B cell (primary cell): ENCODE measurements around the gene CST1. TPM values are rescaled to one million over a fixed set of nuclear protein-coding genes. Genes with fewer than 3 reads are reported as not detected.

ENCODE experiments used
- ATAC-seq: fragments of 200-7000 bp; cut with Tn5 transposase; one replicate; pipeline ENCODE4 v1.10.0; 2021; ENCODE audit warnings: low read depth, mild to moderate bottlenecking, moderate number of reproducible peaks, moderate library complexity
- CTCF ChIA-PET: fragments of 350-600 bp; sonication (Branson Sonifier 250); formaldehyde crosslinking; loops from one replicate; lab custom pipeline; 2021; ENCODE audit warnings: antibody characterized with exemption, inconsistent platforms; lab: Charles Lee
- POLR2A ChIA-PET: fragments of 350-600 bp; sonication (Branson Sonifier 250); formaldehyde crosslinking; loops from one replicate; lab custom pipeline; 2021; ENCODE audit warnings: antibody characterized with exemption; lab: Charles Lee
- DNase-seq: peaks from one replicate; pipeline ENCODE4 v3.0.0; 2013
- H2AFZ ChIP-seq: 2 replicates; pipeline ENCODE4 v1.6.1; 2012; ENCODE audit warnings: mild to moderate bottlenecking, low read depth, low read length; ENCODE audit not compliant: insufficient read depth, poor library complexity, severe bottlenecking
- H3K27ac ChIP-seq, 2 donors: 1 replicate in 1 of 2; 2 replicates in 1 of 2; pipeline ENCODE4 v1.5.1; 2012 to 2013; ENCODE audit warnings: low read length in 2 of 2, mild to moderate bottlenecking in 2 of 2, moderate library complexity in 1 of 2
- H3K27me3 ChIP-seq, 4 experiments: fragments of 200-600 bp in 1 of 4; sonication (generic) in 1 of 4; replicated peaks in 1 of 4; 1 replicate in 2 of 4; 2 replicates in 2 of 4; pipeline versions ENCODE4 v1.6.1 to v1.7.0; 2013 to 2016; ENCODE audit warnings: low read length in 3 of 4, mild to moderate bottlenecking in 2 of 4, mixed read lengths in 1 of 4, moderate library complexity in 1 of 4; ENCODE audit not compliant: insufficient read depth in 4 of 4, control insufficient read depth in 3 of 4; ENCODE audit errors: control extremely low read depth in 1 of 4
- H3K36me3 ChIP-seq, 2 experiments: replicated peaks in 1 of 2; 1 replicate in 1 of 2; 2 replicates in 1 of 2; pipeline versions ENCODE4 v1.6.1 to v1.7.1; 2013; ENCODE audit warnings: low read length in 1 of 2; ENCODE audit not compliant: insufficient read depth in 2 of 2, control insufficient read depth in 1 of 2; ENCODE audit errors: control extremely low read depth in 1 of 2, extremely low read depth in 1 of 2
- H3K4me1 ChIP-seq, 2 donors: fragments of 200-600 bp in 1 of 2; sonication (generic) in 1 of 2; 1 replicate in 1 of 2; 2 replicates in 1 of 2; pipeline versions ENCODE4 v1.5.1 to v1.6.1; 2013 to 2017; ENCODE audit warnings: low read length in 2 of 2; ENCODE audit not compliant: control insufficient read depth in 2 of 2, insufficient read depth in 2 of 2
- H3K4me2 ChIP-seq: replicated peaks from 2 replicates; pipeline ENCODE3; 2012; ENCODE audit warnings: mild to moderate bottlenecking, low read depth, low read length; ENCODE audit not compliant: poor library complexity, severe bottlenecking
- H3K4me3 ChIP-seq, 5 experiments: fragments of 200-600 bp in 1 of 5; sonication (generic) in 1 of 5; 1 replicate in 3 of 5; 2 replicates in 2 of 5; pipeline versions ENCODE4 v1.5.1 to v1.7.0; 2011 to 2016; ENCODE audit warnings: low read length in 4 of 5, mild to moderate bottlenecking in 4 of 5, low read depth in 2 of 5, control low read depth in 1 of 5, moderate library complexity in 1 of 5; ENCODE audit not compliant: insufficient read depth in 1 of 5; ENCODE audit errors: control extremely low read depth in 1 of 5, extremely low read depth in 1 of 5
- H3K79me2 ChIP-seq: fragments of 200-600 bp; sonication (generic); one replicate; pipeline ENCODE4 v1.6.0; 2016; ENCODE audit warnings: low read length; ENCODE audit not compliant: control insufficient read depth, insufficient read depth
- H3K9ac ChIP-seq: fragments of 200-600 bp; sonication (generic); 2 replicates; pipeline ENCODE4 v1.6.1; 2017; ENCODE audit warnings: mild to moderate bottlenecking, low read length, moderate library complexity
- H3K9me3 ChIP-seq, 3 donors: one replicate each; pipeline versions ENCODE4 v1.6.1 to v1.7.1; 2013; ENCODE audit warnings: low read length in 2 of 3; ENCODE audit not compliant: control insufficient read depth in 2 of 3, insufficient read depth in 1 of 3; ENCODE audit errors: control extremely low read depth in 1 of 3
- H4K20me1 ChIP-seq: 2 replicates; pipeline ENCODE4 v1.6.0; 2012; ENCODE audit warnings: mild to moderate bottlenecking, low read length; ENCODE audit not compliant: insufficient read depth, control insufficient read depth, poor library complexity, severe bottlenecking
- H3K27ac Mint-ChIP-seq: one replicate; pipeline ENCODE4 v1.8.0; 2021; ENCODE audit warnings: mixed read lengths
- H3K27me3 Mint-ChIP-seq: one replicate; pipeline ENCODE4 v1.8.0; 2021; ENCODE audit warnings: mixed read lengths
- H3K4me1 Mint-ChIP-seq: one replicate; pipeline ENCODE4 v1.8.0; 2021; ENCODE audit warnings: mixed read lengths
- H3K4me3 Mint-ChIP-seq: one replicate; pipeline ENCODE4 v1.8.0; 2021; ENCODE audit warnings: mixed read lengths
- H3K9me3 Mint-ChIP-seq: one replicate; pipeline ENCODE4 v1.8.0; 2022; ENCODE audit warnings: mixed read lengths; ENCODE audit not compliant: insufficient read depth
- EZH2 ChIP-seq: IDR thresholded peaks from 2 replicates; pipeline ENCODE4 v1.6.1; 2012; ENCODE audit warnings: borderline replicate concordance, low read depth, mild to moderate bottlenecking, moderate library complexity, low read length; ENCODE audit not compliant: insufficient read depth, poor library complexity, severe bottlenecking
- WGBS: methylation state at CpG from one replicate; pipeline ENCODE4 v1.1.5; 2013; ENCODE audit warnings: missing lambda C conversion rate; ENCODE audit not compliant: insufficient coverage; 5-methylcytosine and 5-hydroxymethylcytosine counted together
- intact Hi-C: fragments of 100-400 bp; cut with micrococcal nuclease; formaldehyde crosslinking; loops from one replicate; pipeline ENCODE4 v1.10.0; 2022
- polyA plus RNA-seq: library from polyadenylated mRNA; depleted of rRNA; stranded (reverse); fragments of >200 nt; gene quantifications from 2 replicates; pipeline ENCODE4 v1.2.3, GENCODE V29; 2012
- total RNA-seq, 2 donors: library from RNA; stranded (reverse); fragments of 120-200 nt in 1 of 2; gene quantifications; 1 replicate in 1 of 2; 2 replicates in 1 of 2; pipeline versions ENCODE4 v1.2.3 to v1.2.4, GENCODE V29; 2013 to 2022
- TF ChIP-seq, protein P1 (sequence below): fragments of 200-600 bp; IDR thresholded peaks from one replicate; pipeline ENCODE4 v1.8.0; 2022; ENCODE audit warnings: antibody characterized with exemption, mild to moderate bottlenecking

CST1 gene
- total and polyA plus RNA-seq, 2 donors (not counting 1 experiment from before 2014, with no cell fraction given): not detected

DNA sequence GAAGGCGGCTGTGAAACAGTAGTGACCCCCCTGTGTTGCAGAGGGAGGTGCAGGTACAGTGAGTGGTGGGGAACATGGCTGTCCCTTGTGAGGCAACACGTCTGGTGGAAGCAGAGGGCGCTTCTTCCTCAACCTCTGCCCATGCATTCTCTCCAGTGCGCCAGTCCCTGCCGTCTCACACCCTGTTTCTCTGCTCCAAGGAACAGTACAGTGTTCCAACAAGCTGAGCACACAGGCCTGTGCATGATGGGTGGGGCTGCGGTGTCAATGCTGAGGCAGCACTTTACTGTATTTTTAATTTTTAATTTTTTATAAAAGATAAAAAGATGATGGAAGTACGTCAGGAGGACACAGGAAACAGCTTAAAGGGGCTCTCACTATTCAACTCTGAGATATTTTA is 43.3 kb upstream of the CST1 start:
- POLR2A ChIA-PET: no interaction called here
- no peak overlapping the region for H3K27ac Mint-ChIP-seq

DNA sequence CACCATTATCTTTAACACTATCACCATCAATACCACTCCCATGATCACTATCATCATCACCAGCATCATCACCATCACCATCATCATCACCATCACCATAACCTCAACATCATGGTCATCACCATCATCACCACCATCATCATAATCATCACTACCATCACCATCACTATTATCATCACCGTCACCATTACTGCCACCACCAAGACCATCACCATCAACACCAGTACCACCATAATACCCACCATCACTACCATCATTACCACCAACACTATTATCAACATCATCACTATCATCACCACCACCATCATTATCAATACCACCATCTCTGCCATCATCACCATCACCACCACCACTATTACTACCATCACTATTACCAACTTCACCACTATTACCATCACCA is 32.7 kb upstream of the CST1 start:
- no peaks in the 10 kb centered on the region for H3K9me3 ChIP-seq
- H2AFZ ChIP-seq: no peak overlapping the region
- H4K20me1 ChIP-seq: no peaks in the 10 kb centered on the region
- no peak overlapping the region for H3K27ac ChIP-seq
- no peaks in the 10 kb centered on the region for H3K27me3 ChIP-seq
- ChIA-PET POLR2A (no interaction called here), CTCF (no interaction called here)
- ATAC-seq: no peak
- no peak overlapping the region for H3K4me3 ChIP-seq
- H3K79me2 ChIP-seq: no peaks in the 10 kb centered on the region
- H3K9me3 Mint-ChIP-seq: no peaks in the 10 kb centered on the region
- no peak overlapping the region for H3K4me2 ChIP-seq
- H3K27me3 Mint-ChIP-seq: no peaks in the 10 kb centered on the region
- no peaks in the 10 kb centered on the region for H3K4me1 ChIP-seq
- no peak overlapping the region for H3K4me3 Mint-ChIP-seq
- no peak for DNase-seq
- TF ChIP-seq, protein P1, sequence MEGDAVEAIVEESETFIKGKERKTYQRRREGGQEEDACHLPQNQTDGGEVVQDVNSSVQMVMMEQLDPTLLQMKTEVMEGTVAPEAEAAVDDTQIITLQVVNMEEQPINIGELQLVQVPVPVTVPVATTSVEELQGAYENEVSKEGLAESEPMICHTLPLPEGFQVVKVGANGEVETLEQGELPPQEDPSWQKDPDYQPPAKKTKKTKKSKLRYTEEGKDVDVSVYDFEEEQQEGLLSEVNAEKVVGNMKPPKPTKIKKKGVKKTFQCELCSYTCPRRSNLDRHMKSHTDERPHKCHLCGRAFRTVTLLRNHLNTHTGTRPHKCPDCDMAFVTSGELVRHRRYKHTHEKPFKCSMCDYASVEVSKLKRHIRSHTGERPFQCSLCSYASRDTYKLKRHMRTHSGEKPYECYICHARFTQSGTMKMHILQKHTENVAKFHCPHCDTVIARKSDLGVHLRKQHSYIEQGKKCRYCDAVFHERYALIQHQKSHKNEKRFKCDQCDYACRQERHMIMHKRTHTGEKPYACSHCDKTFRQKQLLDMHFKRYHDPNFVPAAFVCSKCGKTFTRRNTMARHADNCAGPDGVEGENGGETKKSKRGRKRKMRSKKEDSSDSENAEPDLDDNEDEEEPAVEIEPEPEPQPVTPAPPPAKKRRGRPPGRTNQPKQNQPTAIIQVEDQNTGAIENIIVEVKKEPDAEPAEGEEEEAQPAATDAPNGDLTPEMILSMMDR: no peak
- TF ChIP-seq EZH2: no peak
- intact Hi-C loops: no loop called here
- H3K9ac ChIP-seq: no peak overlapping the region
- H3K4me1 Mint-ChIP-seq: no peaks in the 10 kb centered on the region
- 100% methylated on average over 1 of the region's 1 CpG for WGBS
- no peaks in the 10 kb centered on the region for H3K36me3 ChIP-seq
- H3K27ac Mint-ChIP-seq: no peak overlapping the region

More for the DNA sequence above, 43.3 kb upstream of the CST1 start:
- Histone ChIP-seq H3K4me2 (no peak overlapping the region), H4K20me1 (no peaks in the 10 kb centered on the region), H3K27me3 (no peaks in the 10 kb centered on the region), H3K4me1 (no peaks in the 10 kb centered on the region), H3K9ac (no peak overlapping the region), H3K4me3 (no peak overlapping the region), H3K9me3 (no peaks in the 10 kb centered on the region), H3K79me2 (no peaks in the 10 kb centered on the region), H3K27ac (no peak overlapping the region), H2AFZ (no peak overlapping the region), H3K36me3 (no peaks in the 10 kb centered on the region)
- Mint-ChIP-seq H3K9me3 (no peaks in the 10 kb centered on the region), H3K4me1 (no peaks in the 10 kb centered on the region), H3K4me3 (no peak overlapping the region), H3K27me3 (peaks cover 15% of the 10 kb centered on the region)
- CTCF ChIA-PET: interaction anchor here (1.0 kb wide), 1 partner anchor 9 kb away, joined by 3 read pairs; no protein-coding TSS in a partner anchor
- no CpG with 5 or more reads among the region's 7 CpGs for WGBS
- intact Hi-C loops: no loop called here
- DNase-seq: no peak
- TF ChIP-seq, protein P1: no peak
- no peak for TF ChIP-seq EZH2
- ATAC-seq: no peak
